ENCODE results near the gene DNAH2. TPM values are rescaled to one million over a fixed set of nuclear protein-coding genes. Genes with fewer than 3 reads are reported as not detected.

DNAH2 gene
- total and polyA plus RNA-seq, 2 of the 13 experiments (the other 11 are each of a cell fraction or from before 2014, with no cell fraction given) = not detected

GRCh38 chr17:7836596-7837407, 119.3 kb downstream of the DNAH2 start (continued):
- TF ChIP-seq DBP (CRISPR knock-in tag; IDR thresholded peaks at IDR 0.05; ENCODE audit: not compliant biosample characterization) = no peak

- 0 out of 2 replicates have a peak, but pooled peaks have one; percentile 2 for TF ChIP-seq JUNB (CRISPR knock-in tag; IDR thresholded peaks at IDR 0.05; ENCODE audit: borderline replicate concordance)
- no peak for TF ChIP-seq ARID2 (CRISPR knock-in tag; IDR thresholded peaks at IDR 0.05; ENCODE audit: borderline replicate concordance)
- no peak for TF ChIP-seq MIER3 (CRISPR knock-in tag; IDR thresholded peaks at IDR 0.05; ENCODE audit: borderline replicate concordance)
- no peak for TF ChIP-seq GZF1 (CRISPR knock-in tag; IDR thresholded peaks at IDR 0.05)
- peak; percentile 71; the same call in 1 of the 2 replicates for TF ChIP-seq RARG (CRISPR knock-in tag; IDR thresholded peaks at IDR 0.05; ENCODE audit: low read depth)
- TF ChIP-seq HNF4A (CRISPR knock-in tag; IDR thresholded peaks at IDR 0.05) = no peak
- peak; percentile 73; the same call in 1 of the 2 replicates for TF ChIP-seq ZSCAN29 (CRISPR knock-in tag; conservative IDR thresholded peaks at IDR 0.05)
- intact Hi-C loops (cut with micrococcal nuclease; ENCODE audit: unreplicated experiment) (loop anchor here (2.0 kb wide), 1 partner anchor 19 kb away; the partner anchor contains the start of gene NAA38), in situ Hi-C loops (cut with HindIII; ENCODE audit: extremely low pct_ligation_motif_present, low pct_unique_long_range_greater_than_20kb) (no loop called here)
- no TSS peak for BruUV-seq (replicated peaks)
- Histone ChIP-seq H2AFZ (ENCODE audit: low read length) (no peak overlapping the region), H3K9me3 (ENCODE audit: low read length) (no peaks in the 10 kb centered on the region), H3K9ac (ENCODE audit: insufficient read depth, low read depth, low read length) (peak overlapping the region; percentile 67), H3K27ac (ENCODE audit: extremely low read length, insufficient read depth, low read length) (peak overlapping the region; percentile 92), H3K79me2 (ENCODE audit: insufficient read depth, low read length) (peaks cover 34% of the 10 kb centered on the region), H3K27me3 (ENCODE audit: control insufficient read depth in 1 of 2, insufficient read depth in 2 of 2, low read length in 2 of 2) (no peaks in the 10 kb centered on the region; a peak in 1 of 5 replicates), H3K4me2 (ENCODE audit: low read depth, low read length) (peak overlapping the region; percentile 71), H3K4me3 (replicated peaks in 1 of 3; ENCODE audit: insufficient read depth in 1 of 3, low read depth in 2 of 3, low read length in 3 of 3) (peak overlapping the region; percentile 38 to 92 (median 55)), H4K20me1 (ENCODE audit: insufficient read depth, low read length) (peaks cover 9% of the 10 kb centered on the region; the same call in 1 of the 2 replicates), H3K36me3 (replicated peaks in 1 of 2; ENCODE audit: control insufficient read depth in 1 of 2, insufficient read depth in 2 of 2, low read length in 2 of 2) (0 out of 5 replicates have a peak, but pooled peaks cover 0 to 5% of the 10 kb centered on the region in 2 experiments), H3K4me1 (ENCODE audit: insufficient read depth, low read length) (peaks cover 52% of the 10 kb centered on the region)
- FAIRE-seq = no peak
- ATAC-seq = no peak
- ChIA-PET CTCF (ENCODE audit: low intra/inter-chr PET ratio, low total read pairs) (no interaction called here), POLR2A (interaction anchor here (0.6 to 8.2 kb wide), 19 partner anchors 6 to 458 kb away, joined by 3 to 159 read pairs (median 4); partner anchors contain the start of genes CD68, CHD3, CNTROB and CYB5D1)
- WGBS (ENCODE audit: low lambda C conversion rate) = 0% methylated on average over 8 of the region's 8 CpGs
- DNase-seq (ENCODE audit: low spot score) = peak; percentile 21
These were observed 120.0 kb downstream of the DNAH2 start for GRCh38 chr17:7837408-7838088.
